H9 (cell line): ENCODE measurements around the gene SETD3. TPM values are rescaled to one million over a fixed set of nuclear protein-coding genes. Genes with fewer than 3 reads are reported as not detected.

Experiments
- DNase-seq: peaks from one replicate; pipeline ENCODE4 v3.0.0-alpha.2; 2017
- H2AFZ ChIP-seq: one replicate; pipeline ENCODE4 v1.6.1; 2013; ENCODE audit warnings: mild to moderate bottlenecking, low read length, control low read depth, moderate library complexity
- H2AK5ac ChIP-seq: 2 replicates; pipeline ENCODE4 v1.6.1; 2013; ENCODE audit warnings: low read length, control low read depth, mixed read lengths; ENCODE audit not compliant: insufficient read length
- H2BK120ac ChIP-seq: one replicate; pipeline ENCODE4 v1.6.1; 2013; ENCODE audit warnings: low read depth, mild to moderate bottlenecking, low read length, control low read depth, inconsistent platforms; ENCODE audit not compliant: poor library complexity, severe bottlenecking
- H2BK12ac ChIP-seq: 2 replicates; pipeline ENCODE4 v1.6.1; 2013; ENCODE audit warnings: low read length, control low read depth, mixed read lengths, low read depth; ENCODE audit not compliant: insufficient read length
- H2BK15ac ChIP-seq: 2 replicates; pipeline ENCODE4 v1.6.1; 2013; ENCODE audit warnings: low read depth, low read length, control low read depth
- H2BK20ac ChIP-seq: one replicate; pipeline ENCODE4 v1.6.1; 2013; ENCODE audit warnings: low read depth, mild to moderate bottlenecking, low read length, control low read depth, inconsistent platforms; ENCODE audit not compliant: poor library complexity, severe bottlenecking
- H2BK5ac ChIP-seq: 2 replicates; pipeline ENCODE4 v1.6.1; 2013; ENCODE audit warnings: low read length, control low read depth, mixed read lengths; ENCODE audit not compliant: insufficient read length
- H3K14ac ChIP-seq: 2 replicates; pipeline ENCODE4 v1.6.1; 2013; ENCODE audit warnings: low read length, control low read depth; ENCODE audit not compliant: insufficient read depth
- H3K18ac ChIP-seq: 2 replicates; pipeline ENCODE4 v1.6.1; 2013; ENCODE audit warnings: low read depth, mild to moderate bottlenecking, mixed read lengths, low read length, control low read depth; ENCODE audit not compliant: insufficient read length
- H3K23ac ChIP-seq: 2 replicates; pipeline ENCODE4 v1.6.1; 2013; ENCODE audit warnings: low read length, control low read depth, mixed read lengths, low read depth; ENCODE audit not compliant: insufficient read length
- H3K23me2 ChIP-seq: 2 replicates; pipeline ENCODE4 v1.6.1; 2013; ENCODE audit warnings: low read depth, mild to moderate bottlenecking, mixed read lengths, low read length, control low read depth; ENCODE audit not compliant: insufficient read length, poor library complexity, severe bottlenecking
- H3K27ac ChIP-seq: 2 replicates; pipeline ENCODE4 v1.5.1; 2013; ENCODE audit warnings: low read length, control low read depth, mixed read lengths, low read depth; ENCODE audit not compliant: insufficient read length
- H3K27me3 ChIP-seq: 2 replicates; pipeline ENCODE4 v1.6.1; 2013; ENCODE audit warnings: low read length, control low read depth, inconsistent platforms; ENCODE audit not compliant: insufficient read depth
- H3K4ac ChIP-seq: 2 replicates; pipeline ENCODE4 v1.6.1; 2013; ENCODE audit warnings: low read depth, mild to moderate bottlenecking, control low read depth, inconsistent platforms, low read length, moderate library complexity
- H3K4me1 ChIP-seq: 2 replicates; pipeline ENCODE4 v1.6.1; 2013; ENCODE audit warnings: low read length, control low read depth, inconsistent platforms; ENCODE audit not compliant: insufficient read depth
- H3K4me2 ChIP-seq: 2 replicates; pipeline ENCODE4 v1.6.1; 2013; ENCODE audit warnings: low read length, control low read depth, mixed read lengths; ENCODE audit not compliant: insufficient read length, insufficient read depth
- H3K56ac ChIP-seq: 2 replicates; pipeline ENCODE4 v1.6.1; 2013; ENCODE audit warnings: low read depth, mild to moderate bottlenecking, mixed read lengths, low read length, control low read depth; ENCODE audit not compliant: insufficient read length
- H3K79me1 ChIP-seq: 2 replicates; pipeline ENCODE4 v1.6.1; 2013; ENCODE audit warnings: low read depth, mild to moderate bottlenecking, moderate library complexity, low read length, control low read depth, inconsistent platforms; ENCODE audit not compliant: insufficient read depth, poor library complexity, severe bottlenecking
- H3K79me2 ChIP-seq: 2 replicates; pipeline ENCODE4 v1.6.1; 2013; ENCODE audit warnings: low read length, control low read depth, inconsistent platforms; ENCODE audit not compliant: insufficient read depth
- H3K9ac ChIP-seq: 2 replicates; pipeline ENCODE4 v1.6.1; 2013; ENCODE audit warnings: low read length, control low read depth, mixed read lengths; ENCODE audit not compliant: insufficient read length; ENCODE audit errors: extremely low read depth
- H3K9me3 ChIP-seq: one replicate; pipeline ENCODE4 v1.6.1; 2013; ENCODE audit warnings: low read depth, low read length, inconsistent platforms; ENCODE audit not compliant: control insufficient read depth
- H3T11ph ChIP-seq: one replicate; pipeline ENCODE4 v1.6.1; 2013; ENCODE audit warnings: mild to moderate bottlenecking, low read length, control low read depth, inconsistent platforms
- H4K20me1 ChIP-seq: one replicate; pipeline ENCODE4 v1.6.1; 2013; ENCODE audit not compliant: control insufficient read depth, insufficient read length, insufficient read depth
- H4K5ac ChIP-seq: 2 replicates; pipeline ENCODE4 v1.6.1; 2013; ENCODE audit warnings: low read depth, mild to moderate bottlenecking, mixed read lengths, low read length, control low read depth; ENCODE audit not compliant: insufficient read length
- H4K8ac ChIP-seq: replicated peaks from 2 replicates; pipeline ENCODE4 v1.6.1; 2013; ENCODE audit warnings: low read length, control low read depth, mixed read lengths, low read depth; ENCODE audit not compliant: insufficient read length
- H4K91ac ChIP-seq: 2 replicates; pipeline ENCODE4 v1.6.1; 2013; ENCODE audit warnings: low read depth, mild to moderate bottlenecking, moderate library complexity, mixed read lengths, low read length, control low read depth; ENCODE audit not compliant: insufficient read length
- H3K27ac Mint-ChIP-seq, 3 experiments: 2 replicates in 2 of 3; 3 replicates in 1 of 3; pipeline ENCODE4 v1.8.0; 2020 to 2021; ENCODE audit warnings: mixed read lengths in 3 of 3, mild to moderate bottlenecking in 1 of 3, moderate library complexity in 1 of 3
- H3K27me3 Mint-ChIP-seq: 2 replicates; pipeline ENCODE4 v1.8.0; 2021; ENCODE audit warnings: low read depth, mild to moderate bottlenecking, moderate library complexity, mixed read lengths
- H3K36me3 Mint-ChIP-seq, 3 experiments: 2 replicates in 2 of 3; 3 replicates in 1 of 3; pipeline ENCODE4 v1.8.0; 2020 to 2021; ENCODE audit warnings: low read depth in 3 of 3, mixed read lengths in 3 of 3; ENCODE audit not compliant: insufficient read depth in 1 of 3
- H3K4me1 Mint-ChIP-seq, 2 experiments: 2 replicates each; pipeline ENCODE4 v1.8.0; 2020; ENCODE audit warnings: mixed read lengths in 2 of 2
- H3K4me3 Mint-ChIP-seq, 2 experiments: 2 replicates in 1 of 2; 3 replicates in 1 of 2; pipeline ENCODE4 v1.8.0; 2020 to 2021; ENCODE audit warnings: mild to moderate bottlenecking in 2 of 2, mixed read lengths in 2 of 2, moderate library complexity in 1 of 2
- H3K9me3 Mint-ChIP-seq, 2 experiments: 2 replicates in 1 of 2; 3 replicates in 1 of 2; pipeline ENCODE4 v1.8.0; 2020; ENCODE audit warnings: mild to moderate bottlenecking in 2 of 2, mixed read lengths in 2 of 2, moderate library complexity in 1 of 2
- CTCF ChIP-seq: fragments of 200-600 bp; sonication (generic); conservative IDR thresholded peaks from 3 replicates; pipeline ENCODE4 v1.8.0; 2021; ENCODE audit warnings: antibody characterized with exemption, mild to moderate bottlenecking
- WGBS: extraction: QIAGEN DNeasy Blood & Tissue Kit; methylation state at CpG from one replicate; pipeline ENCODE4 v1.1.7; 2013; ENCODE audit warnings: missing lambda C conversion rate, low lambda C conversion rate, mixed read lengths; ENCODE audit not compliant: insufficient read length; ENCODE audit errors: extremely low coverage; 5-methylcytosine and 5-hydroxymethylcytosine counted together
- total RNA-seq: library from RNA; stranded (reverse); gene quantifications from 2 replicates; pipeline ENCODE4 v1.2.1, GENCODE V29; 2021

The SETD3 gene
- total RNA-seq, 1 experiment from 2014 or later = 56.7 TPM

GRCh38 chr14:99507860-99508640 lies 27.4 kb upstream of the SETD3 start:
- Mint-ChIP-seq H3K27me3 (no peaks in the 10 kb centered on the region), H3K4me3 (no peak overlapping the region), H3K27ac (peak overlapping the region in 2 of 3 experiments; percentile 64 to 94; a peak in 3 of 7 replicates), H3K36me3 (peaks cover 23 to 78% (median 67%) of the 10 kb centered on the region in 3 experiments; a peak in 6 of 7 replicates), H3K9me3 (no peaks in the 10 kb centered on the region), H3K4me1 (peaks cover 15 to 16% of the 10 kb centered on the region in 2 experiments)
- no peaks in the 10 kb centered on the region for H3K79me1 ChIP-seq
- H2BK120ac ChIP-seq = no peak overlapping the region
- no peak overlapping the region for H2BK5ac ChIP-seq
- no peak overlapping the region for H2BK20ac ChIP-seq
- no peak overlapping the region for H4K5ac ChIP-seq
- H4K91ac ChIP-seq = no peak overlapping the region
- H2BK12ac ChIP-seq = no peak overlapping the region
- no peak overlapping the region for H3K56ac ChIP-seq
- H3K18ac ChIP-seq = no peak overlapping the region
- no CpG with 5 or more reads among the region's 13 CpGs for WGBS
- H3K79me2 ChIP-seq = no peaks in the 10 kb centered on the region
- H3K27ac ChIP-seq = no peak overlapping the region
- no peak overlapping the region for H3K9ac ChIP-seq
- no peak overlapping the region for H3K14ac ChIP-seq
- no peak overlapping the region for H2BK15ac ChIP-seq
- peaks cover 2% of the 10 kb centered on the region for H4K20me1 ChIP-seq
- DNase-seq = no peak
- no peak overlapping the region for H4K8ac ChIP-seq
- H3K9me3 ChIP-seq = no peaks in the 10 kb centered on the region
- peaks cover 6% of the 10 kb centered on the region; the same call in 1 of the 2 replicates for H3K4me1 ChIP-seq
- H3K4me2 ChIP-seq = no peak overlapping the region
- TF ChIP-seq CTCF = no peak
- no peak overlapping the region for H3K4ac ChIP-seq
- no peaks in the 10 kb centered on the region for H3K27me3 ChIP-seq
- no peak overlapping the region for H3K23ac ChIP-seq
- H2AK5ac ChIP-seq = no peak overlapping the region
- H3K23me2 ChIP-seq = no peaks in the 10 kb centered on the region
- no peak overlapping the region for H3T11ph ChIP-seq
- H2AFZ ChIP-seq = no peak overlapping the region
